Muscle layer of duodenum (tissue), 2 donors: ENCODE data around the gene SEMA4D.

ENCODE experiments used
- H3K27ac ChIP-seq: one replicate; pipeline ENCODE4 v1.7.0; 2013; ENCODE audit warnings: mild to moderate bottlenecking, low read length
- H3K27me3 ChIP-seq: one replicate; pipeline ENCODE4 v1.7.0; 2013; ENCODE audit warnings: low read depth, mild to moderate bottlenecking, control low read depth, low read length
- H3K36me3 ChIP-seq, 2 donors: one replicate each; pipeline ENCODE4 v1.7.0; 2013; ENCODE audit warnings: low read length in 2 of 2, control low read depth in 1 of 2, mild to moderate bottlenecking in 1 of 2; ENCODE audit not compliant: insufficient read depth in 2 of 2, control insufficient read depth in 1 of 2
- H3K4me1 ChIP-seq, 2 donors: one replicate each; pipeline ENCODE4 v1.7.0; 2013; ENCODE audit warnings: low read length in 2 of 2, mild to moderate bottlenecking in 2 of 2, control low read depth in 1 of 2, moderate library complexity in 1 of 2; ENCODE audit not compliant: insufficient read depth in 2 of 2, control insufficient read depth in 1 of 2
- H3K4me3 ChIP-seq, 2 donors: one replicate each; pipeline ENCODE4 v1.7.0; 2013; ENCODE audit warnings: low read length in 2 of 2, low read depth in 1 of 2, mild to moderate bottlenecking in 1 of 2
- H3K9me3 ChIP-seq, 2 donors: one replicate each; pipeline ENCODE4 v1.7.0; 2013; ENCODE audit warnings: low read length in 2 of 2, control low read depth in 1 of 2, mild to moderate bottlenecking in 1 of 2; ENCODE audit not compliant: control insufficient read depth in 1 of 2
- donor health status: healthy.

The SEMA4D gene

GRCh38 chr9:89386206-89386605, 111.7 kb downstream of the SEMA4D start:
- no peak overlapping the region for H3K4me3 ChIP-seq
- H3K27ac ChIP-seq = no peak overlapping the region
- no peaks in the 10 kb centered on the region for H3K27me3 ChIP-seq
- H3K36me3 ChIP-seq = peaks cover 29 to 53% of the 10 kb centered on the region in 2 donors
- H3K9me3 ChIP-seq = no peaks in the 10 kb centered on the region
- peaks cover 0 to 7% of the 10 kb centered on the region in 2 donors for H3K4me1 ChIP-seq

- no peaks in the 10 kb centered on the region for H3K9me3 ChIP-seq
- H3K4me1 ChIP-seq = peaks cover 0 to 7% of the 10 kb centered on the region in 2 donors
- peaks cover 22 to 38% of the 10 kb centered on the region in 2 donors for H3K36me3 ChIP-seq
- no peak overlapping the region for H3K27ac ChIP-seq
- no peak overlapping the region for H3K4me3 ChIP-seq
- H3K27me3 ChIP-seq = no peaks in the 10 kb centered on the region
Measured at GRCh38 chr9:89384783-89385182, 113.1 kb downstream of the SEMA4D start.

- Histone ChIP-seq H3K27ac (no peak overlapping the region), H3K4me1 (peaks cover 0 to 7% of the 10 kb centered on the region in 2 donors), H3K9me3 (no peaks in the 10 kb centered on the region), H3K36me3 (peaks cover 17 to 37% of the 10 kb centered on the region in 2 donors), H3K27me3 (no peaks in the 10 kb centered on the region), H3K4me3 (no peak overlapping the region)
Measured at GRCh38 chr9:89383721-89384300, 114.1 kb downstream of the SEMA4D start.

GRCh38 chr9:89383030-89383720, 114.7 kb downstream of the SEMA4D start:
- H3K9me3 ChIP-seq = no peaks in the 10 kb centered on the region
- no peak overlapping the region for H3K27ac ChIP-seq
- no peak overlapping the region for H3K4me3 ChIP-seq
- H3K27me3 ChIP-seq = no peaks in the 10 kb centered on the region
- peaks cover 0 to 7% of the 10 kb centered on the region in 2 donors for H3K4me1 ChIP-seq
- peaks cover 20 to 37% of the 10 kb centered on the region in 2 donors for H3K36me3 ChIP-seq

- H3K27ac ChIP-seq = no peak overlapping the region
- peaks cover 20 to 42% of the 10 kb centered on the region in 2 donors for H3K36me3 ChIP-seq
Measured at GRCh38 chr9:89382026-89382986, 115.6 kb downstream of the SEMA4D start.

GRCh38 chr9:89381308-89381609, 116.7 kb downstream of the SEMA4D start:
- Histone ChIP-seq H3K9me3 (no peaks in the 10 kb centered on the region), H3K36me3 (peaks cover 20 to 40% of the 10 kb centered on the region in 2 donors), H3K4me1 (no peaks in the 10 kb centered on the region), H3K4me3 (no peak overlapping the region), H3K27ac (no peak overlapping the region), H3K27me3 (no peaks in the 10 kb centered on the region)

More at GRCh38 chr9:89382026-89382986, 115.6 kb downstream of the SEMA4D start:
- Histone ChIP-seq H3K4me3 (no peak overlapping the region), H3K9me3 (no peaks in the 10 kb centered on the region), H3K27me3 (no peaks in the 10 kb centered on the region), H3K4me1 (peaks cover 0 to under 1% of the 10 kb centered on the region in 2 donors)

GRCh38 chr9:89380437-89381307, 117.2 kb downstream of the SEMA4D start:
- Histone ChIP-seq H3K36me3 (peaks cover 20 to 35% of the 10 kb centered on the region in 2 donors), H3K27me3 (no peaks in the 10 kb centered on the region), H3K9me3 (no peaks in the 10 kb centered on the region), H3K4me3 (no peak overlapping the region), H3K4me1 (no peaks in the 10 kb centered on the region), H3K27ac (no peak overlapping the region)

GRCh38 chr9:89379508-89380115, 118.3 kb downstream of the SEMA4D start:
- Histone ChIP-seq H3K4me1 (peaks cover 0 to 3% of the 10 kb centered on the region in 2 donors), H3K27me3 (no peaks in the 10 kb centered on the region), H3K27ac (no peak overlapping the region), H3K36me3 (peaks cover 16 to 28% of the 10 kb centered on the region in 2 donors), H3K4me3 (no peak overlapping the region), H3K9me3 (no peaks in the 10 kb centered on the region)

- H3K36me3 ChIP-seq = peaks cover 16 to 26% of the 10 kb centered on the region in 2 donors
- no peaks in the 10 kb centered on the region for H3K27me3 ChIP-seq
- no peak overlapping the region for H3K4me3 ChIP-seq
- no peak overlapping the region for H3K27ac ChIP-seq
- H3K4me1 ChIP-seq = peaks cover 0 to 3% of the 10 kb centered on the region in 2 donors
- no peaks in the 10 kb centered on the region for H3K9me3 ChIP-seq
Measured at GRCh38 chr9:89379031-89379430, 118.9 kb downstream of the SEMA4D start.

- H3K27me3 ChIP-seq = no peaks in the 10 kb centered on the region
- no peak overlapping the region for H3K4me3 ChIP-seq
- peaks cover 16 to 23% of the 10 kb centered on the region in 2 donors for H3K36me3 ChIP-seq
- H3K4me1 ChIP-seq = peaks cover 0 to 3% of the 10 kb centered on the region in 2 donors
- H3K9me3 ChIP-seq = no peaks in the 10 kb centered on the region
- no peak overlapping the region for H3K27ac ChIP-seq
Measured at GRCh38 chr9:89378541-89378940, 119.4 kb downstream of the SEMA4D start.
